Neural cell (in vitro differentiated cells): ENCODE measurements around the gene MCAT. TPM values are rescaled to one million over a fixed set of nuclear protein-coding genes. Genes with fewer than 3 reads are reported as not detected.

Source experiments
- H2AFZ ChIP-seq: fragments of 200-600, 300-800 bp; sonication (generic), shearing (Covaris generic); 2 replicates; pipeline ENCODE4 v1.6.0; 2014; ENCODE audit warnings: low read depth, mild to moderate bottlenecking, antibody characterized with exemption, low read length, moderate library complexity
- H3F3A ChIP-seq: fragments of 200-600 bp; shearing (Covaris generic); 2 replicates; pipeline ENCODE4 v1.6.1; 2016; ENCODE audit warnings: mild to moderate bottlenecking, moderate library complexity, mixed read lengths, antibody characterized with exemption, low read length; ENCODE audit not compliant: insufficient read depth, poor library complexity, severe bottlenecking
- H3K27ac ChIP-seq: fragments of 200-600, 300-800 bp; sonication (generic), shearing (Covaris generic); 2 replicates; pipeline ENCODE4 v1.5.1; 2014; ENCODE audit warnings: mild to moderate bottlenecking, low read length, moderate library complexity
- H3K27me3 ChIP-seq: fragments of 300-800, 200-600 bp; sonication (generic), shearing (Covaris generic); 2 replicates; pipeline ENCODE4 v1.6.0; 2014; ENCODE audit warnings: mild to moderate bottlenecking, low read depth, low read length, moderate library complexity; ENCODE audit not compliant: insufficient read depth
- H3K36me3 ChIP-seq: fragments of 300-800, 200-600 bp; sonication (generic), shearing (Covaris generic); 2 replicates; pipeline ENCODE4 v1.5.1; 2014; ENCODE audit warnings: mild to moderate bottlenecking, antibody characterized with exemption, low read length, moderate library complexity; ENCODE audit not compliant: insufficient read depth
- H3K4me2 ChIP-seq: fragments of 300-800, 200-600 bp; sonication (generic), shearing (Covaris generic); 2 replicates; pipeline ENCODE4 v1.6.0; 2014; ENCODE audit warnings: mild to moderate bottlenecking, low read length
- H3K4me3 ChIP-seq: fragments of 300-800, 200-600 bp; sonication (generic), shearing (Covaris generic); 2 replicates; pipeline ENCODE4 v1.5.1; 2014; ENCODE audit warnings: mild to moderate bottlenecking, low read length, moderate library complexity
- H3K79me2 ChIP-seq: fragments of 200-600 bp; shearing (Covaris generic); replicated peaks from 2 replicates; pipeline ENCODE4 v1.6.0; 2014; ENCODE audit warnings: mild to moderate bottlenecking, low read length, moderate library complexity; ENCODE audit not compliant: insufficient read depth
- H3K9ac ChIP-seq: fragments of 300-800, 200-600 bp; sonication (generic), shearing (Covaris generic); 2 replicates; pipeline ENCODE4 v1.6.1; 2016; ENCODE audit warnings: mild to moderate bottlenecking, low read length, mixed read lengths
- H3K9me2 ChIP-seq: fragments of 200-600 bp; shearing (Covaris generic); 2 replicates; pipeline ENCODE4 v1.6.1; 2016; ENCODE audit warnings: mild to moderate bottlenecking, low read length, mixed read lengths; ENCODE audit not compliant: insufficient read depth
- H3K9me3 ChIP-seq: fragments of 200-600, 300-800 bp; sonication (generic), shearing (Covaris generic); 2 replicates; pipeline ENCODE4 v1.6.1; 2016; ENCODE audit warnings: mild to moderate bottlenecking, mixed run types, low read length, moderate library complexity, mixed read lengths
- H4K20me1 ChIP-seq: fragments of 200-600 bp; shearing (Covaris generic); 2 replicates; pipeline ENCODE4 v1.6.1; 2016; ENCODE audit warnings: mild to moderate bottlenecking, mixed run types; ENCODE audit not compliant: insufficient read depth
- EP300 ChIP-seq: fragments of 450-650 bp; conservative IDR thresholded peaks from 2 replicates; pipeline ENCODE4 v1.6.1; 2014; ENCODE audit warnings: antibody characterized with exemption, mild to moderate bottlenecking, moderate library complexity; ENCODE audit not compliant: poor library complexity, severe bottlenecking
- EZH2 ChIP-seq: fragments of 200-600, 300-800 bp; shearing (Covaris generic), sonication (generic); IDR thresholded peaks from 2 replicates; pipeline ENCODE4 v1.6.1; 2014; ENCODE audit warnings: antibody characterized with exemption, low read length, borderline replicate concordance, mild to moderate bottlenecking; ENCODE audit not compliant: insufficient read depth, poor library complexity, severe bottlenecking
- MXI1 ChIP-seq: fragments of 450-650 bp; conservative IDR thresholded peaks from 2 replicates; pipeline ENCODE4 v1.6.1; 2014; ENCODE audit warnings: antibody characterized with exemption, mild to moderate bottlenecking; ENCODE audit not compliant: poor library complexity, severe bottlenecking
- POLR2AphosphoS5 ChIP-seq: IDR thresholded peaks from 2 replicates; pipeline ENCODE4 v1.6.1; 2012
- RAD21 ChIP-seq: fragments of 450-650 bp; conservative IDR thresholded peaks from 2 replicates; pipeline ENCODE4 v1.6.1; 2014; ENCODE audit warnings: antibody characterized with exemption, mild to moderate bottlenecking, moderate library complexity
- SMC3 ChIP-seq: fragments of 450-650 bp; conservative IDR thresholded peaks from 2 replicates; pipeline ENCODE4 v1.6.1; 2014; ENCODE audit warnings: antibody characterized with exemption, mild to moderate bottlenecking, moderate library complexity; ENCODE audit not compliant: poor library complexity
- TAF1 ChIP-seq: IDR thresholded peaks from 2 replicates; pipeline ENCODE4 v1.6.1; 2012; ENCODE audit warnings: low read depth
- polyA plus RNA-seq: library from polyadenylated mRNA; depleted of rRNA; stranded (reverse); fragments of >200 nt; gene quantifications from 2 replicates; pipeline ENCODE4 v1.2.3, GENCODE V29; 2014
- TF ChIP-seq, protein P1 (sequence below): fragments of 450-650 bp; IDR thresholded peaks from 2 replicates; pipeline ENCODE4 v1.5.1; 2014; ENCODE audit warnings: antibody characterized with exemption, mild to moderate bottlenecking, moderate library complexity; ENCODE audit not compliant: poor library complexity, severe bottlenecking
- TF ChIP-seq, protein P2 (sequence below): IDR thresholded peaks from 2 replicates; pipeline ENCODE4 v1.6.1; 2012; ENCODE audit warnings: borderline replicate concordance

Gene MCAT
- polyA plus RNA-seq, 1 donor from 2014 or later = 46.8 TPM

DNA sequence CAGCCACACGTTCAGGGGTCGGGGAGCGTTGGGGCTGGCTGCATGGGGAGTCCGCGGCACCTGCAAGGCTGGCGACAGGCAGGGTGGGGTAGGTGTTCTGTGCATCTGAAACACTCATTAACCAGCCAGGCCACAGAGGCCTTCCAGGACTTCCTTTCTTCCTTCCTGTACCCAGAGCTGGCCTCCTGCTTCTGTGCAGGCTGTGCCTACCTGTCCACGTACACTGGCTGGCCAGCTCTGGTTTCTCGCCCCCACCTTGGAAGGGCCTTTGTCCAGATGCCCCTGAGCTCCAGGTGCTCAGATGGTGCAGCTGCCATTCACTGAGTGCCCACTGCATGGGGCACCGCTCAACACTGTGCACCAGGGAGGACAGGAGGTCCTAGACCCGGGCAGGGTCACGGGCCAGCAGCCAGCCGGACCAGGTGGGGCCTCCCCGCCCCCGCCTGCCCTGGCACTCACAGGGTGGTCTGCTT, 27.9 kb upstream of the MCAT start:
- Histone ChIP-seq H3K27me3 (no peaks in the 10 kb centered on the region), H3K4me2 (no peak overlapping the region), H3F3A (no peaks in the 10 kb centered on the region), H3K9ac (no peak overlapping the region), H3K27ac (no peak overlapping the region), H4K20me1 (no peaks in the 10 kb centered on the region), H3K4me3 (no peak overlapping the region), H3K79me2 (no peaks in the 10 kb centered on the region), H2AFZ (no peak overlapping the region), H3K9me2 (no peaks in the 10 kb centered on the region), H3K9me3 (no peaks in the 10 kb centered on the region), H3K36me3 (no peaks in the 10 kb centered on the region)
- TF ChIP-seq, protein P1, sequence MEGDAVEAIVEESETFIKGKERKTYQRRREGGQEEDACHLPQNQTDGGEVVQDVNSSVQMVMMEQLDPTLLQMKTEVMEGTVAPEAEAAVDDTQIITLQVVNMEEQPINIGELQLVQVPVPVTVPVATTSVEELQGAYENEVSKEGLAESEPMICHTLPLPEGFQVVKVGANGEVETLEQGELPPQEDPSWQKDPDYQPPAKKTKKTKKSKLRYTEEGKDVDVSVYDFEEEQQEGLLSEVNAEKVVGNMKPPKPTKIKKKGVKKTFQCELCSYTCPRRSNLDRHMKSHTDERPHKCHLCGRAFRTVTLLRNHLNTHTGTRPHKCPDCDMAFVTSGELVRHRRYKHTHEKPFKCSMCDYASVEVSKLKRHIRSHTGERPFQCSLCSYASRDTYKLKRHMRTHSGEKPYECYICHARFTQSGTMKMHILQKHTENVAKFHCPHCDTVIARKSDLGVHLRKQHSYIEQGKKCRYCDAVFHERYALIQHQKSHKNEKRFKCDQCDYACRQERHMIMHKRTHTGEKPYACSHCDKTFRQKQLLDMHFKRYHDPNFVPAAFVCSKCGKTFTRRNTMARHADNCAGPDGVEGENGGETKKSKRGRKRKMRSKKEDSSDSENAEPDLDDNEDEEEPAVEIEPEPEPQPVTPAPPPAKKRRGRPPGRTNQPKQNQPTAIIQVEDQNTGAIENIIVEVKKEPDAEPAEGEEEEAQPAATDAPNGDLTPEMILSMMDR = no peak
- TF ChIP-seq RAD21 (no peak), TAF1 (no peak), EP300 (no peak), MXI1 (no peak), EZH2 (no peak), SMC3 (no peak), POLR2AphosphoS5 (no peak)
- TF ChIP-seq, protein P2, sequence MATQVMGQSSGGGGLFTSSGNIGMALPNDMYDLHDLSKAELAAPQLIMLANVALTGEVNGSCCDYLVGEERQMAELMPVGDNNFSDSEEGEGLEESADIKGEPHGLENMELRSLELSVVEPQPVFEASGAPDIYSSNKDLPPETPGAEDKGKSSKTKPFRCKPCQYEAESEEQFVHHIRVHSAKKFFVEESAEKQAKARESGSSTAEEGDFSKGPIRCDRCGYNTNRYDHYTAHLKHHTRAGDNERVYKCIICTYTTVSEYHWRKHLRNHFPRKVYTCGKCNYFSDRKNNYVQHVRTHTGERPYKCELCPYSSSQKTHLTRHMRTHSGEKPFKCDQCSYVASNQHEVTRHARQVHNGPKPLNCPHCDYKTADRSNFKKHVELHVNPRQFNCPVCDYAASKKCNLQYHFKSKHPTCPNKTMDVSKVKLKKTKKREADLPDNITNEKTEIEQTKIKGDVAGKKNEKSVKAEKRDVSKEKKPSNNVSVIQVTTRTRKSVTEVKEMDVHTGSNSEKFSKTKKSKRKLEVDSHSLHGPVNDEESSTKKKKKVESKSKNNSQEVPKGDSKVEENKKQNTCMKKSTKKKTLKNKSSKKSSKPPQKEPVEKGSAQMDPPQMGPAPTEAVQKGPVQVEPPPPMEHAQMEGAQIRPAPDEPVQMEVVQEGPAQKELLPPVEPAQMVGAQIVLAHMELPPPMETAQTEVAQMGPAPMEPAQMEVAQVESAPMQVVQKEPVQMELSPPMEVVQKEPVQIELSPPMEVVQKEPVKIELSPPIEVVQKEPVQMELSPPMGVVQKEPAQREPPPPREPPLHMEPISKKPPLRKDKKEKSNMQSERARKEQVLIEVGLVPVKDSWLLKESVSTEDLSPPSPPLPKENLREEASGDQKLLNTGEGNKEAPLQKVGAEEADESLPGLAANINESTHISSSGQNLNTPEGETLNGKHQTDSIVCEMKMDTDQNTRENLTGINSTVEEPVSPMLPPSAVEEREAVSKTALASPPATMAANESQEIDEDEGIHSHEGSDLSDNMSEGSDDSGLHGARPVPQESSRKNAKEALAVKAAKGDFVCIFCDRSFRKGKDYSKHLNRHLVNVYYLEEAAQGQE = no peak

DNA sequence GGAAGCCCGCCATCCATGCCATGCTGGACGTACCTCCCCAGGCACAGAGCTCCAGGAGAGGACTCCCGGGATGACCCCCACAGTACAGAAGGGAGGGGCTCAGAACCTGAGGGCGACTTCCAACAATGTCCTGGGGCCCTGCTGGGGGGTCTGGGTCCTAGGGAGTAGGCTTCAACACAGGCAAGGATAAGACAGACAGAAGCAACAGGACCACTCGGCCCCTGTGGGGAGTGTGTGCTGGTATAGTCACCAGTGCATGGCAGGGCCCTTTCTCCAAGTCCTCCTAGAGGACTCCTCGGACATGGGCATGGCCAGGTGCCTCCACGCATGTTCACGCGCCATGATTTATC, 26.9 kb upstream of the MCAT start:
- H3F3A ChIP-seq = no peaks in the 10 kb centered on the region
- no peak overlapping the region for H2AFZ ChIP-seq
- H3K27ac ChIP-seq = no peak overlapping the region
- H3K9me2 ChIP-seq = no peaks in the 10 kb centered on the region
- H3K4me2 ChIP-seq = no peak overlapping the region
- no peaks in the 10 kb centered on the region for H3K9me3 ChIP-seq
- no peaks in the 10 kb centered on the region for H3K79me2 ChIP-seq
- H3K4me3 ChIP-seq = no peak overlapping the region
- TF ChIP-seq, protein P1 = no peak
- TF ChIP-seq, protein P2 = no peak
- TF ChIP-seq EZH2 (no peak), MXI1 (no peak), EP300 (no peak)
- H3K9ac ChIP-seq = no peak overlapping the region
- H3K36me3 ChIP-seq = no peaks in the 10 kb centered on the region
- H3K27me3 ChIP-seq = no peaks in the 10 kb centered on the region
- H4K20me1 ChIP-seq = no peaks in the 10 kb centered on the region
